Neuron (in vitro differentiated cells): ENCODE data around the gene CKAP4.
A peak's percentile ranks its signal among the peaks of the same experiment; 100 is the strongest.

Source experiments
- H2AFZ ChIP-seq: one replicate; pipeline ENCODE4 v1.6.1; 2013; ENCODE audit warnings: low read depth, mild to moderate bottlenecking, inconsistent platforms, low read length, moderate library complexity
- H3K27me3 ChIP-seq: one replicate; pipeline ENCODE4 v1.6.1; 2013; ENCODE audit warnings: low read length; ENCODE audit not compliant: insufficient read depth
- H3K36me3 ChIP-seq: one replicate; pipeline ENCODE4 v1.6.1; 2013; ENCODE audit warnings: low read length; ENCODE audit not compliant: insufficient read depth
- H3K4me1 ChIP-seq: one replicate; pipeline ENCODE4 v1.6.1; 2013; ENCODE audit warnings: low read length; ENCODE audit not compliant: insufficient read depth
- H3K4me3 ChIP-seq: 2 replicates; pipeline ENCODE4 v1.5.1; 2013; ENCODE audit warnings: mild to moderate bottlenecking, low read length, moderate library complexity
- H3K9me3 ChIP-seq: one replicate; pipeline ENCODE4 v1.6.1; 2013; ENCODE audit warnings: low read length

Gene CKAP4

DNA sequence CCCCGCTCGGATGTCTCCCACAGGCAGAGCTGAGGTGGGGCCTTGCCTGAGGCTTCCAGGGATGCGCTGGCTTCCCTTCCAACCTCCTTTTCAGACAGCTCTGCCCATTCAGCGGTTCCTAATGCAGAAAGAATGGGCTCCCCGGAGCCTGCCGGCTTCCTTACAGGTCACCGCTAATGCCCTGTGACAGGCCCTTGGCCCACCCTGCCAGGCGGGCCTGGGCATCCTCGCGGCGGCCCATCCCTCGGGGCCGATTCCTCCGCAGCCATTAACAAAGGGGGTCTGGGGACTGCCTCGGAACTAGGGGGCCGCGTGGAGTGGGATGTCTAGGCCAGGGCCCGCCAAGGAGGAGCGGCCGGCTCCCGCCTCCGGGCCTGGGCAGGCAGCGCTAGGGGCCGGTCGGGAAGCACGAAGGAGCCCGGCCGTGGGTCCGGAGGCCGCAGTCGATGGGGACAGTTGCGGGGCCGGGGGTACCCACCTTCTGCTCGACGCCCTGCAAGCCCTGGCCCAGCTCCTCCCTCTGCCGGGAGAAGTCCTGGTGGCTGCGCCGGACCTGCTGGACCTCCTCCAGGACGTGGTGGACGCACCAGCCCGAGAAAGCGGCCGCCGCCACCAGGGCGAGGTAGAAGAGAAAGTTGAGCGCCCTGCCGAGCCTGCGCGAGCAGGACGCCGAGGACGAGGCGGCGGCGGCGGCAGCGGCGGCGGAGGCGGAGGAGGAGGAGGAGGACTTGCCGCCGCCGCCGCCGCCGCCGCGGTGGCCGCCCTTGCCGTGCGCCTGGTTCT lies 738 bp downstream of the CKAP4 start:
- no peaks in the 10 kb centered on the region for H3K27me3 ChIP-seq
- H3K4me1 ChIP-seq = peaks cover 18% of the 10 kb centered on the region
- peak overlapping the region; percentile 62 for H3K4me3 ChIP-seq
- H3K9me3 ChIP-seq = peaks cover 3% of the 10 kb centered on the region
- peaks cover 32% of the 10 kb centered on the region for H3K36me3 ChIP-seq
- peak overlapping the region; percentile 62 for H2AFZ ChIP-seq

DNA sequence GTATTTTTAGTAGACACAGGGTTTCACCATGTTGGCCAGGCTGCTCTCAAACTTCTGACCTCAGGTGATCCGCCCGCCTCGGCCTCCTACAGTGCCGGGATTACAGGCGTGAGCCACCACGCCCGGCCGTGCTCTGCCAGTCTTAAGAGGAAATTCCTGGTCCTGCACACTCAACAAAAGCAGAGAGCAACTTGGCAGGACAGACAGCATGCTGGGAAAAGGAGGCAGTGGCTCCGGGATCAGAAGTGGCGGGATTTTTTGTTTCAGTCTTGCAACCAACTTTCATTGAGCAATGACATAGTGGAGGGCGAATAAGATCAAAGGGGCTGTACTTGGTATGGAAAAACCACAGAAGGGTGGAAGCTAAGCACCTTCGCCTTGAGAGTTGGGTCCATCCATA lies 2.1 kb downstream of the CKAP4 start:
- H3K4me3 ChIP-seq = peak overlapping the region; percentile 62
- H2AFZ ChIP-seq = no peak overlapping the region
- H3K36me3 ChIP-seq = peaks cover 40% of the 10 kb centered on the region
- H3K4me1 ChIP-seq = peaks cover 18% of the 10 kb centered on the region
- peaks cover 3% of the 10 kb centered on the region for H3K9me3 ChIP-seq
- H3K27me3 ChIP-seq = no peaks in the 10 kb centered on the region

DNA sequence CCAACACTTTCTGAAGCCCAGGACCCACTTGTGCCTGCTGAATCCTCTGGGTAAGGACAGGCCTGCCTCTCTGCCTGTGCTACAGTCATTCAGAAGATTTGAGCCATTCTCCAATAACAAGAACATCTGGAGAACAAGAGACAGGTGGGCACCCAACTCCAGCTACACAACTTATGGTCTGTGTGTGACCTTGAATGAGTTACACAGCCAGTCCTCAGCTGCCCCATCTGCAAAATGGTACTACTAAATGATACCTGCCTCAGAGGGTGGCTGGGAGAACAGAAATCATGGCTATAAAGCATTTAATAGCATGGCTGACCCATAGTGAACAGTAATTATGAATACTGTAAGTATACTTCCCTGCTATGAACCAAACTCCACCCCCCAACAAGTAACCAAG lies 4.2 kb downstream of the CKAP4 start:
- no peaks in the 10 kb centered on the region for H3K27me3 ChIP-seq
- no peak overlapping the region for H3K4me3 ChIP-seq
- H3K36me3 ChIP-seq = peaks cover 61% of the 10 kb centered on the region
- no peak overlapping the region for H2AFZ ChIP-seq
- peaks cover 19% of the 10 kb centered on the region for H3K4me1 ChIP-seq
- peaks cover 3% of the 10 kb centered on the region for H3K9me3 ChIP-seq

DNA sequence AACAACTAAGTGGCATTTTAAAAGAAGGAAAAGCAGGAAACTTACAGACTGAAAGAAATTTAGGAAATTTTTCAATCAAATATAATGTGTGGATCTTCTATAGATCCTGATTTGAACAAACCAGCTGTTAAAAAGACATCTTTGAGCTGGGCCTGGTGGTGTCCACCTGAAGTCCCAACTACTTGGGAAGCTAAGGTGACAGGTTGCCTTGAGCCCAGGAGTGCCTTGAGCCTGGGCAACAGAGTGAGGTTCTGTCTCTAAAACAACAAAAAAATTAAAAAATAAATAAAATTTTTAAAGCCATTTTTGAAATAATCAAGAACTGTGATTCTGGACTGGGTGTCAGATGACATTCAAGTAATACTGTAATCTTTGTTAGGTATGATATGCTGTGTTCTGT lies 7.0 kb downstream of the CKAP4 start:
- H3K36me3 ChIP-seq = peaks cover 67% of the 10 kb centered on the region
- H3K9me3 ChIP-seq = peaks cover 3% of the 10 kb centered on the region
- no peak overlapping the region for H2AFZ ChIP-seq
- H3K4me1 ChIP-seq = peaks cover 16% of the 10 kb centered on the region
- no peaks in the 10 kb centered on the region for H3K27me3 ChIP-seq
- no peak overlapping the region for H3K4me3 ChIP-seq

DNA sequence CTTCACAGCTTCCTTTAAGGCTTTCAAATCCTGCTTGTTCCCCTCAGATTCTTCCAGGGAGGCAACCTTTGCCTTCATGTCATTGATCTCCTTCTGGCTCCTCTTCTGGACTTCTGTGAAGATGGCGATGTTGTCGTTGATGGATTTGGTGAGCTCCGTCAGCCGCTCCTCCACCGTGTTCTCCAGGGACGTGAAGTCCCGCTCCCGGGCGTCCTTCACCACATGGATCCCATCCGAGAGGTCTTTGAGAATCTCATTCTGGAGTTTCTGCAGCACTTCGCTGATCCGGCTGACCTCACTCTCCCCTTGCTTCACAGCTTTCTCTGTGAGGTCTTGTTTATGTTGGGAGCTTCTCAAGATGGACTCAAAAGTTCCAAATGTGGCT lies 7.9 kb downstream of the CKAP4 start:
- H3K4me3 ChIP-seq = no peak overlapping the region
- peaks cover 15% of the 10 kb centered on the region for H3K4me1 ChIP-seq
- H3K27me3 ChIP-seq = no peaks in the 10 kb centered on the region
- peaks cover 61% of the 10 kb centered on the region for H3K36me3 ChIP-seq
- no peak overlapping the region for H2AFZ ChIP-seq
- peaks cover 3% of the 10 kb centered on the region for H3K9me3 ChIP-seq

DNA sequence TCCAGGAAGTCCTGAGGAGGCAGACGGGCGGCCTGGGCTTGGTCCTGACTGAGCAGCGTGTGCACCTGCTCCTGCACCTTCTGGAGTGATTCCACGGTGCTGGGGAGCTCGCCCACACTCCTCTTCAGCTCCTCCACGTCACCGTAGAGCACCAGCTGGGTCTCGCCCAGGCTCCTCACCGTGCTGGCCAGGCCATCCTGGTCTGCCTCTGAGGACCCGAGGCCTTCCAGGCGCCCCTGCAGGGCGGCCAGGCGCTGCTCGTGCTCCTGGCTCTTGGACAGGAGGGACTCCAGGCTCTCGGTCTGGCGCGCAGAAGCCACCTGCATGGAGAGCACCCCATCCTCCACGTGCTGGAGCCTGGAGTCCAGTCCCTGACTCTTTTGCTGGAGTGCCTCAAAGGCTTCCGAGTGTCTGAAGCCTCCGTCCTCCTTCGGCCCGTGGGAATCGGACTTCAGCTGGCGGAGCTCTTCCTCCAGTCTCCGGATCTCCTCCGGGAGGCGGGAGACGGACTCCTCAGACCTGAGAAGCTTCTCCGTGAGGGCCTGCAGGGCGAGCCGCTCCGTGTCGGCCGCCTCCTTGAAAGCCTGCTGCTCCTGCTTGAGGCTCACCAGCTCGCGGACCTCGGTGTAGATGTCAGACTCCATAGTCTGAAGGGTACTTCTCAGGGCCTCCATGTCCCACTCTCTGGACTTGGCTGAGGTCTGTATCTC lies 8.4 kb downstream of the CKAP4 start:
- H2AFZ ChIP-seq = no peak overlapping the region
- no peak overlapping the region for H3K4me3 ChIP-seq
- peaks cover 3% of the 10 kb centered on the region for H3K9me3 ChIP-seq
- peaks cover 58% of the 10 kb centered on the region for H3K36me3 ChIP-seq
- no peaks in the 10 kb centered on the region for H3K27me3 ChIP-seq
- peaks cover 15% of the 10 kb centered on the region for H3K4me1 ChIP-seq

DNA sequence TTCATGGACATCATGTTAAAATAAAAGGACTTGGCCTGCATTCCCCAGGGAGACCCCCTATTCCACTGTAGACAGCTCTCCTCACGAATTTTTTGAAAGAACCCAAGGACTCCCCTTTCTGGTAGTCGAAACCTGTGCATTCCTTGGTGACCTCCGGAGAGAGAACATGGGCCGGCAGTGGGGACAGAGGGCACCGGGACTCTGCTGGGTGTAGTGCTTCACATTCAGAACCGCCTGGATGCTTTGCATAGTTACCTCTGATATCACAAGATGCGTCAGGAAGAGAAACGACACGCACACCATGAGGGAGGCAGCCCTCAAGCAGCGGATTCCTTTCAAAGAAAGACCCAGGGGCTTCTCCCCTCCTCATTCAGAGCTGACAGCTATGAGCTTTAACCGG lies 9.7 kb downstream of the CKAP4 start:
- H3K27me3 ChIP-seq = no peaks in the 10 kb centered on the region
- peaks cover 48% of the 10 kb centered on the region for H3K36me3 ChIP-seq
- H2AFZ ChIP-seq = no peak overlapping the region
- H3K9me3 ChIP-seq = peaks cover 3% of the 10 kb centered on the region
- no peak overlapping the region for H3K4me3 ChIP-seq
- H3K4me1 ChIP-seq = peaks cover 15% of the 10 kb centered on the region

DNA sequence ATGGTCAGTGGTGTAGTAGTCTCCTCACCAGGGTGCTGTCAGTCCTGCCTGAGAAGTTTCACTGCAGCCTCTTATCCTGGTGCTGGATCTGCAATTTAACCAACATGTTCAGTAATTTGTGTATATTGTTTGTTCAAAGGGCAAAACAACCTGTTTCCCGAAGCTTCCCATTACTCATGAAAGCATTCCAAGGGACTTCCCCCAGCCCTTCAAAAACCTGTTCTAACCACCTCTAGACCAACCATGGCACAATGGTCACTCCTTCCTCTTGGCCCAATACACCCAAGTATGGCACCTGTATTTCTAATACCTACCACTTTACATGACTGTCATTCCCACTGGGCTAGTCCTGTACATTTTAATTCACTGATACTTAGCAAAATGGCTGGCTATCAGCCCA lies 12.1 kb downstream of the CKAP4 start:
- peaks cover 29% of the 10 kb centered on the region for H3K36me3 ChIP-seq
- H3K27me3 ChIP-seq = no peaks in the 10 kb centered on the region
- peaks cover 15% of the 10 kb centered on the region for H3K4me1 ChIP-seq
- H2AFZ ChIP-seq = no peak overlapping the region
- no peak overlapping the region for H3K4me3 ChIP-seq
- no peaks in the 10 kb centered on the region for H3K9me3 ChIP-seq

DNA sequence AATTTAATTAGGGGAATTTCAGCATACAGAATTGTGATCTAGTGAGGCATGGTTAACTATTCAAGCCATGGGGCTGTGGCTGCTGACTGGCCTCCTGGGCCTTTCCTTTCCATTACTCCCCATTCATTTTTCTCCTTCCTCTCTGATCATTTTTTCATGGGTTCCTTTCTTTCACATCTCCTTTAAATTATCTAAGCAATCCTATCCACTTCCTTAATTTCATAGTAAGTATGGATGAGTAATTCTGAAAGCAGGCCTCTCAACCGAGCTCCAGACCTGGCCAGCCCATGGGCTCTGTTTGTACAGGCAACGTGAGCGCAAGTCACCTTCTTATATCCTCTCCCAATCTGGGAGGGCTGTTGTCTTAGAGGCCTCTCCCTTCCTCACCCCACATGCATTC lies 13.4 kb downstream of the CKAP4 start:
- no peak overlapping the region for H2AFZ ChIP-seq
- H3K27me3 ChIP-seq = no peaks in the 10 kb centered on the region
- no peaks in the 10 kb centered on the region for H3K9me3 ChIP-seq
- no peak overlapping the region for H3K4me3 ChIP-seq
- peaks cover 15% of the 10 kb centered on the region for H3K4me1 ChIP-seq
- H3K36me3 ChIP-seq = peaks cover 16% of the 10 kb centered on the region

DNA sequence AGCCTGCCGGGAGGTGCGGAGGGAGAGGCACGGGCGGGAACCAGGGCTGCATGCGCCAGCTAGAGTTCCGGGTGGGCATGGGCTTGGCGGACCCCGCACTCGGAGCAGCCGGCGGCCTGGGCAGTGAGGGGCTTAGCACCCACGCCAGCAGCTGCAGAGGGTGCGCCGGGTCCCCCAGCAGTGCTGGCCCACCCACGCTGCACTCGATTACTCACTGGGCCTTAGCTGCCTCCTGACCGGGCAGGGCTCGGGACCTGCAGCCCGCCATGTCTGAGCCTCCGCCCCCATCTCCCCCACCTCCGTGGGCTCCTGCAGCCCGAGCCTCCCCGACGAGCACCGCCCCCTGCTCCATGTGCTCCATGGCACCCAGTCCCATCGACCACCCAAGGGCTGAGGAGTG lies 14.8 kb downstream of the CKAP4 start:
- Histone ChIP-seq H3K27me3 (no peaks in the 10 kb centered on the region), H3K4me3 (no peak overlapping the region), H3K36me3 (peaks cover 5% of the 10 kb centered on the region), H3K9me3 (no peaks in the 10 kb centered on the region), H2AFZ (no peak overlapping the region), H3K4me1 (peaks cover 2% of the 10 kb centered on the region)

DNA sequence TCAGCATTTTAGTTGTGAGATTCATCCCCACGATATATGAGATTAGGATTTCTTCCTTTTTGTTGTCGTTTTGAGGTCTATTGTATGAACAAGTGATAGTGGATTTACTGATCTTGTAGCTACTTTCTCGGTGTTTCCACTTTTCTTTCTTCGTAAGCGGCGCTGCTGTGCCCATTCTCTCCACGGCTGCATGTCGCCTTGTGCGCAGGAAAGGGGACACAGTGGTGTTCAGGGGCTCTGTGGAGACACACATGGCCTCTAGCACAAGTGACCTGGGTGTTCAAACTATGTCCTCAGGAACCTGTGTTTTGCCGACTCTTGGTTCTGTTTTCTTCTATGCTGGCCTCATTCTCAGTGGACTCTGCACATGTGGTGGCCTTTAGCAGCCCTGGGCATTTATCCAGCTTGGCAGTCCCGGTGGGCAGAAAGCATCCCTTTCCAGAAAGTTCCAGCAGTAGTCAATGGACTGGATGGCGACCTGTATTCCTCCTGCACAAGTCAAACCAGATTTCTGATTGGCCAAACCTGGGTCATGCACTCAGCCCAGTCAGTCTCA lies 18.7 kb downstream of the CKAP4 start:
- Histone ChIP-seq H3K27me3 (no peaks in the 10 kb centered on the region), H3K9me3 (no peaks in the 10 kb centered on the region), H3K4me1 (peaks cover 3% of the 10 kb centered on the region), H2AFZ (no peak overlapping the region), H3K36me3 (no peaks in the 10 kb centered on the region), H3K4me3 (no peak overlapping the region)

DNA sequence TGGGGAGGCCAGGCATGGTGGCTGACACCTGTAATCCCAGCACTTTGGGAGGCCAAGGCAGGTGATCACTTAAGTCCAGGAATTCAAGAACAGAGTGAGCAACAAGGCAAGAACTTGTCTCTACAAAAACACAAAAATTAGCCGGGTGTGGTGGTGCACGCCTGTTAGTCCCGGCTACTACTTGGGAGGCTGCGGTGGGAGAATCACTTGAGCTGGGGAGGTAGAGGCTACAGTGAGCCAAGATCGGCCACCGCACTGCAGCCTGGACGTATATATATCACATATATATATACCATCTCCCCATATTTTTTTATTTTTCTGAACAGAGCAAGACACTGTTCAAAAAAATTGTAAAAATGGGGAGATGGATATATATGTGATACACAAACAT lies 19.5 kb downstream of the CKAP4 start:
- H2AFZ ChIP-seq = no peak overlapping the region
- no peaks in the 10 kb centered on the region for H3K36me3 ChIP-seq
- H3K4me1 ChIP-seq = peaks cover 3% of the 10 kb centered on the region
- no peaks in the 10 kb centered on the region for H3K9me3 ChIP-seq
- H3K27me3 ChIP-seq = no peaks in the 10 kb centered on the region
- H3K4me3 ChIP-seq = no peak overlapping the region

DNA sequence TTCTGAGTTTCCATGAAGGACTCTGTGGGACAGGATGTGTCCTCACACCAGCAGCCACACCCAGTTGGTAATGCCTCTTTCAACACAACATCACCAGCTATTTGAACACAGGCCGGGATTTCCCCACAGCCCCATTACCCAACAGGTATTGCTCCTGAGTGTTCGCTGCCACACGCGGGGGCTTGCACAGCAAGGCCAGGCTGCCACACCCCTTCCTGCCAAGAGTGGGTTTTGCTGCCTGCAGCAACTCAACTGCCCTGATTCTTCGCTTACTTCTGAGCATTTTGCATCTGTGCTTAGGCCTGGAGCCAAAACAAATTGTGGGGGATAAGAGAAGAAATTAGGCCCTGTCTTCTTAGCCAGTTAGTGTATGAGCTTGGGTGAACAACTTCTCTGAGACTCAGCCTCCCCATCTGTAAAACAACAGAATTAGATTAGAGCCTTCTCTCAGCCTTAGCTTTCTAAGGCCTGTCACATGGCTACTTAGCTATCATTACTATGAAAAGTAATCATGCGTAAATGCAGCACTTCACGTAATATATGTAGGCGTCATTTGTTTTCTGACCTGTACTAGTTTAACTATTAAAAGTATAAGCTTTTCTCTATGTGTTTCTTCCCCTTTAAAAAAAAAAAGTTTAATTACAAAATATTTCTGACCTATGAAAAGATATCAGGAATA lies 20.0 kb downstream of the CKAP4 start:
- Histone ChIP-seq H3K27me3 (no peaks in the 10 kb centered on the region), H3K9me3 (no peaks in the 10 kb centered on the region), H2AFZ (no peak overlapping the region), H3K36me3 (no peaks in the 10 kb centered on the region), H3K4me3 (no peak overlapping the region), H3K4me1 (peaks cover 3% of the 10 kb centered on the region)
